Skeletal muscle tissue (tissue), 4 donors: ENCODE results near the gene DPH2. TPM values are rescaled to one million over a fixed set of nuclear protein-coding genes. Genes with fewer than 3 reads are reported as not detected.

Experiments used
- H3K27ac ChIP-seq: one replicate; pipeline ENCODE4 v1.7.0; 2013; ENCODE audit warnings: mild to moderate bottlenecking, low read depth, low read length, inconsistent platforms
- H3K27me3 ChIP-seq, 3 donors: one replicate each; pipeline ENCODE4 v1.7.0; 2013; ENCODE audit warnings: low read length in 3 of 3; ENCODE audit not compliant: control insufficient read depth in 3 of 3, insufficient read depth in 3 of 3
- H3K36me3 ChIP-seq, 3 donors: one replicate each; pipeline ENCODE4 v1.7.0; 2013; ENCODE audit warnings: low read length in 3 of 3; ENCODE audit not compliant: control insufficient read depth in 3 of 3, insufficient read depth in 3 of 3
- H3K4me1 ChIP-seq, 3 donors: one replicate each; pipeline ENCODE4 v1.7.0; 2013; ENCODE audit warnings: low read length in 3 of 3, mild to moderate bottlenecking in 3 of 3; ENCODE audit not compliant: control insufficient read depth in 3 of 3, insufficient read depth in 3 of 3
- H3K4me3 ChIP-seq, 3 donors: one replicate each; pipeline ENCODE4 v1.7.0; 2013; ENCODE audit warnings: low read length in 3 of 3
- H3K9ac ChIP-seq, 3 donors: one replicate each; pipeline ENCODE4 v1.7.0; 2013; ENCODE audit warnings: low read length in 3 of 3, mild to moderate bottlenecking in 3 of 3, moderate library complexity in 2 of 3, low read depth in 1 of 3
- H3K9me3 ChIP-seq, 3 donors: one replicate each; pipeline ENCODE4 v1.7.0; 2013; ENCODE audit warnings: low read length in 3 of 3; ENCODE audit not compliant: control insufficient read depth in 3 of 3
- total RNA-seq: library from RNA; depleted of rRNA; stranded (reverse); fragments of >200 nt; gene quantifications from one replicate; pipeline ENCODE4 v1.2.3, GENCODE V29; 2014
- donor health status: Osteomylitis.

Gene DPH2
- total RNA-seq, 1 donor from 2014 or later, result 9.9 TPM

DNA sequence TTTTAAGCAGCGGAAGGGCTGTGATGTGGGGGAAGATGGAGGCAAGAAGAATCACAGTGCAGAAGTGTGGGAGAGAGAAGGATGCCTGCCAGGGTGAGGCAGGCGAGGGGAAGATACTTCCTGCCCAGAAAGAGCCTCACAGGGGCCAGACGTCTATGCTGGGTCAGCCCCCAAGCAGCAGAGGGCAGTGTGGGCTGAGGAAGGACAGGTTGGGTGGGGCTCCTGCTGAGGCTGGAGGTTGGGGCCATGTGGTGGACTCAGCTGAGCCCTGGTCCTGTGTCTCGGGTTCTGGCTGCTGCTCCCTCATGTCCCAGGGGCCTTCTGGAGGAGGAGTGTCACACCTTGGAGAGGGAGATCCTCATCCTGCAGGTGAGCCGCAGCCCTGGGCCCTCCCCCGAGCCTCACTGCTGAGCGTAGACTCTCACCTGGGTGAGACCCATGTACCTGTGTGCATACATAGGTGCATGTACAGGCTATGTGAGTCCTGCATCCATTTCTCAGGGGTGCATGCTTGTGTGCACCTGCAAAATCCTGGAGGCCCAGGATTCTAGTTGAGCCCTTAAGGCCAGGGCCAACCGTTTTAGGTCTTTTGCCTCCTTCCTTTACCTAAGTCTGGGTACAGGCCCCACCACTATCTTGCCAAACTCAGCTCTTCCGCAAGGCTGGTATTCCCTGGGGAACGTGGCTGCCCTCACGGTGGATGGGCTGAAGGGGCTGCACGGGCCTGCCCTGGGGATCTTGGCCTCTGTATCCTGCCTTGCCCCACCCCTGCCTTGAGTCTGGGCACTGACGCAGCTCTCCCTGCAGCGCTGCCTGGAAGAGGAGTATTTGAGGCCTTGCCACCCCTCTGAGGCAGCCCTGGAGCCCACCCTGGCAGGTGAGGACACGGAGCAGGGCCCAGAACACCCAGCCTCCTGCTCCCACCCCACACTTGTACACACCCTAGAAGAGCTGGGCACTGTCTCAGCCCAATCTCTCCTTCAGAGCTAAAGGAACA, 25.3 kb downstream of the DPH2 start:
- H3K9me3 ChIP-seq, result no peaks in the 10 kb centered on the region
- peaks cover 11 to 15% (median 13%) of the 10 kb centered on the region in 3 donors for H3K4me1 ChIP-seq
- H3K27ac ChIP-seq, result no peak overlapping the region
- H3K36me3 ChIP-seq, result no peaks in the 10 kb centered on the region
- H3K27me3 ChIP-seq, result no peaks in the 10 kb centered on the region
- H3K4me3 ChIP-seq, result no peak overlapping the region
- no peak overlapping the region for H3K9ac ChIP-seq

DNA sequence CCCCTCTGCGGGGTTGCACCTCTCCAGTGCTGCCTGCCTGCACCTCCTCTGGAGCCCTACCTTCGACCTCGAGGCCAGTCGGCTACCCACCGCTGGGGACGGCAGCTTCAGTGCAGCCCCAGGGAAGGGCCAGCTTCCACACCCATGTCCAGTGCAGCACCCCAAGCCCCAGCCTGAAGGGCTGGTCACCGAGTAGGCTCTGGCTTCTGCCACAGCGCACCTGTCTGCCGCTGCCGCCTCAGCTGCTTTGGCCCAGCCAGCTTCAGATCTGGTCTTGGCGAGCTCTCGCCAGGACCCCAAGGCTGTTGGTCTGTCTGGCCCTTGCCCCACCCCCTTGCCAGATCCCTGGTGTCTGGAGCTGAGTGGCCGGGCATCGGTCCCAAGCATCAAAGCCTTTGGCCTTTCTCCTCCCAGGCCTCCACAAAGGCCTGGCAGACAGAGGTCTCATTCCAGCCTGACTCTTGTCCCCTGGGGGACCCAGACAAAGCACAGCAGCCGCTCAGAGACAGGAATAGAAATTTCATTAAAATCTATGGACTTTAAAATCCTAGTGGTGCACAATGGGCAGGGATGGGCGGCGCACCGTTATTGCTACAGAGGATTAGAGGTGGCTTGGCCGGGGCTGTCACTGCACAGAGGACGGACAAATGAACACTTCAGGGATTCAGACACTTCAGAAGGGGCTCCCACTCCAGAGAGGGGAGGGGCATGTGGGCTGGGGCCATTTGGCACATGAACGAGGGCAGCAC, 26.3 kb downstream of the DPH2 start:
- H3K4me3 ChIP-seq, result no peak overlapping the region
- peaks cover 5 to 8% (median 7%) of the 10 kb centered on the region in 3 donors for H3K4me1 ChIP-seq
- H3K9ac ChIP-seq, result no peak overlapping the region
- no peaks in the 10 kb centered on the region for H3K36me3 ChIP-seq
- no peak overlapping the region for H3K27ac ChIP-seq
- no peaks in the 10 kb centered on the region for H3K9me3 ChIP-seq
- no peaks in the 10 kb centered on the region for H3K27me3 ChIP-seq

DNA sequence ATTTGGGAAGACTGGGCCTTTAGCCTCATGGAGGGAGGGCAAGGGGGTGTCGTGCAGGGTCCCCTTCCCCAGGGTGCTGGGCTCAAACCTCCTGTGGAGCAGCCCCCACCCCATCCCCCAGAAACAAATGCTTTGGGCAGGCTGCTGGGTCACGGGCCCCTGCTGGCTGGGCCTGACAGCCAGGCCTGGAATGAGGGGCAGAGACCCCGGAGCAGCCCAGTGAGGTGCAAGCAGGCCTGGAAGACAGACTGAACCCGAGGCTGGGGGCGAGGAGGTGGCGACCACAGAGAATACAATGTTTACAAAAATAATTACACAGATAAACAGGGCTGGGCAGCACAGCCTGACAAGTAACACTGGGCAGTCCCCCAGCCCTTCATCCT, 26.9 kb downstream of the DPH2 start:
- H3K9me3 ChIP-seq, result no peaks in the 10 kb centered on the region
- no peak overlapping the region for H3K4me3 ChIP-seq
- H3K36me3 ChIP-seq, result no peaks in the 10 kb centered on the region
- peaks cover 4 to 7% (median 5%) of the 10 kb centered on the region in 3 donors for H3K4me1 ChIP-seq
- H3K9ac ChIP-seq, result no peak overlapping the region
- H3K27me3 ChIP-seq, result no peaks in the 10 kb centered on the region
- no peak overlapping the region for H3K27ac ChIP-seq

DNA sequence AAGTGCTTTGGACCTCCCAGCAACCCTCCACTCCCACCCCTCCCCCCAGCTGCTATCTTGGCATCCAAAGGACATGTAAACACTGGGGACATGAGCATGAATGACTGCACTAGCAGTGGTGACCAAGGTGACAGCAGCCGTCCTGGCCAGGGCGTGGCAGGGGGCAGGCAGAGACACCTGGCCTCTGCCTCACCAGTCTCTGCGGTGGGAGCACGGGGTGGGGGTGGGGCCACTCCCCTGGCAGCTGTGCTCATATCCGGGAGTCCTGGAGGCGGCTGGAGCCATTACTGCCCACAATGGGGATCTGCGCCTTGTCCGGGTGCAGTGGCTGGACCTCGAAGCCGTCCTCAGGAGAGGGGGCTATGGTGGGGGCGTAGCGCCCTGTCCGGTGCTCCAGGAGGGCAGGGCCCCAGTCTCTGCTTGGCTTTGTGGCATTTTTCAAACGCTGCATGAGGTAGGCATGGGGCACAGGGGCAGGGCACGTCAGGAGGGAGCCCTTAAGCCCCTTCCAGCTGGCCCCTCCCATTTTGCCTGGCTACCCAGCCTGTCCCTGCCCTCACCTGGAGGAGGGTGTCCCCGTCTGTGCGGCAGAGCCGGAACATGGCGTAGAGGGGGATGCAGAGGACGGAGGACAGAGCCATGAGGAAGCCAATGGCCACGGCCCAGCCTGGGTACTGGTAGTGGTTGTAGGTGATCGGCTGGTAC, 27.6 kb downstream of the DPH2 start:
- Histone ChIP-seq H3K27me3 (no peaks in the 10 kb centered on the region), H3K9me3 (no peaks in the 10 kb centered on the region), H3K4me1 (peaks cover 0 to 2% (median 0%) of the 10 kb centered on the region in 3 donors), H3K9ac (no peak overlapping the region), H3K4me3 (no peak overlapping the region), H3K36me3 (no peaks in the 10 kb centered on the region), H3K27ac (no peak overlapping the region)

DNA sequence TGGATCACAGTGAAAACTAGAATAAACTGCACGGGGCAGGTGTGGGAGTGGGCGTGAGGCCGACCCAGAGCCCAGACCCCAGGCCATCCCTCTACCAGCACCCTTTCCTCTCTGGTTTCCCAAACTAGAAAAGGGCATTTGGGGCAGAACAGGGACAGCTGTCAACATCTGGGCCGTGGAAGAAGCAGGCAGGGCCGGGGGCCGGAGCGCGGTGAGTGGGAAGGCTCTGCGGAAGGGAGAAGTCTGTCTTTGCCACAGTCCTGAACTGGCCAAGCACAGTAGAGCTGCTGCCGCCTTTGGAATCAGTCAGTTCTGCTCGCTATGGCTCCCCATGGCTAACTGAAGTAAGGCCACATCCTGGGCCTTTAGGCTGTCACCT, 28.2 kb downstream of the DPH2 start:
- Histone ChIP-seq H3K27ac (no peak overlapping the region), H3K9me3 (no peaks in the 10 kb centered on the region), H3K27me3 (no peaks in the 10 kb centered on the region), H3K4me1 (no peaks in the 10 kb centered on the region), H3K4me3 (no peak overlapping the region), H3K36me3 (no peaks in the 10 kb centered on the region), H3K9ac (no peak overlapping the region)

DNA sequence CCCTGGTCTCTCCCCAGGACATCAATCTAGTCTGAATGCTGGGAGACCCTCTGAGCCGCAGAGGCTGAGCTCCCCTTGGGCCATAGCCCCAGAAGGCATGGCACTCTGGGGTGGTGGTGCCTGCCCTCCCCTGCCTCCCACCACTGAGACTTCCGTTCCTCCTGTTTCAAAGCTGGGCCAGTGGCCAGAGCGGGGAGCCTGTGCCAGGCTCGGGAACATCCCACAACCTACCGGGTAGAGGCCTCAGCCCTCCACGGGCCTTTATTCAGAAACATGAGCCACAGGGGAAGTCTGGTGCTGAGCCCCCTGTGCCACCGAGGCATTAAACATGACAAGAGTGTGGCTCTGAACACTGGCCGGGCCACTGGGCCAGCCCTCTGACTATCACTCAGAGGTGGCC, 29.6 kb downstream of the DPH2 start:
- H3K27ac ChIP-seq, result no peak overlapping the region
- no peaks in the 10 kb centered on the region for H3K36me3 ChIP-seq
- H3K27me3 ChIP-seq, result no peaks in the 10 kb centered on the region
- peak overlapping the region in 1 of 3 donors; percentile 43 for H3K9ac ChIP-seq
- H3K4me1 ChIP-seq, result no peaks in the 10 kb centered on the region
- no peak overlapping the region for H3K4me3 ChIP-seq
- no peaks in the 10 kb centered on the region for H3K9me3 ChIP-seq

DNA sequence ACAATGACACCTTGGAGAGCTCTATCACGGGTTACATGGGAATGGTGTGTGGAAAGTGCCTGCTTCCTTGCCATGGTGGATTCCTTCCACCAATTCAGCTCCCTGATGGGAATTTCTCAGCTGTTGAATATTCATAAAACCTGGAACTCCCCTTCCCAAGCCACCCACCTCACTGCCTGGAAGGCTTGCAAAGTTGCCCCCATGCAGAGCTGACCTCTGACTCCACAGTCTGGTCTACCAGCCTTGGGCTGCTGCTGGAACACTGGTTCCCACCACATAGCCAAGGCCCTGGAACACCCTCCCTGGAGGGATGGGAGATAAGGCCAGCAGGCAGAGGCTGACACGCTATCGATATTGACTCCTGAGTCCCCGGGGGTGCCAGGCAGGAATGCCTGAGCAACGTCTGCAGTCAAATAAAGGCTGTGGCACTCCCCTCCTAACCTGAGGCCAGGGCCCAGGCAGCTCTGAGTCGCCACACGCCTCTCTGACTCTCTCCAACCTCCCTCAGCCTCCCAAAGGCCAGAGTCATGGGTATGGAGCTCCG, 30.4 kb downstream of the DPH2 start:
- Histone ChIP-seq H3K36me3 (no peaks in the 10 kb centered on the region), H3K27ac (no peak overlapping the region), H3K9ac (no peak overlapping the region), H3K4me1 (no peaks in the 10 kb centered on the region), H3K4me3 (no peak overlapping the region), H3K9me3 (no peaks in the 10 kb centered on the region), H3K27me3 (no peaks in the 10 kb centered on the region)

DNA sequence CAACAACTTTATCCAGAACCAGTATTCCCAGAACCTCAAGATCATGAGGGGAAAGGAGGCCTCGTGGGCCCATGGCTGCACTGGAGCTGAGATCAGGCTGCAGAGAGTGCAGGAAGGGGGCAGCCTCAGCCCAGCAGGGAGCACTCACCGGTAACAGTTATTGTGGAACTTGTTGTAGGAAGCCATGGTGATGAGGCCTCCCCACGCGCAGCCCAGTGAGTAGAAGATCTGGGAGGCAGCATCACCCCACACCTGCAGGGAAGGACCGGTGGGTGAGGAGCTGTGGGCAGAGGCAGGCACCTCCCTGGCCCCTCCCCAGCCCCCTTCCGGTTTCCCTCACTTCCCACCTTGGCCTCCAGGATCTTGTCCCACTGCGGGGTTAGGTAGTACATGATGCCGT, 32.4 kb downstream of the DPH2 start:
- Histone ChIP-seq H3K4me1 (peaks cover 0 to 4% (median 3%) of the 10 kb centered on the region in 3 donors), H3K27me3 (no peaks in the 10 kb centered on the region), H3K27ac (no peak overlapping the region), H3K9ac (no peak overlapping the region), H3K4me3 (no peak overlapping the region), H3K9me3 (no peaks in the 10 kb centered on the region), H3K36me3 (no peaks in the 10 kb centered on the region)

DNA sequence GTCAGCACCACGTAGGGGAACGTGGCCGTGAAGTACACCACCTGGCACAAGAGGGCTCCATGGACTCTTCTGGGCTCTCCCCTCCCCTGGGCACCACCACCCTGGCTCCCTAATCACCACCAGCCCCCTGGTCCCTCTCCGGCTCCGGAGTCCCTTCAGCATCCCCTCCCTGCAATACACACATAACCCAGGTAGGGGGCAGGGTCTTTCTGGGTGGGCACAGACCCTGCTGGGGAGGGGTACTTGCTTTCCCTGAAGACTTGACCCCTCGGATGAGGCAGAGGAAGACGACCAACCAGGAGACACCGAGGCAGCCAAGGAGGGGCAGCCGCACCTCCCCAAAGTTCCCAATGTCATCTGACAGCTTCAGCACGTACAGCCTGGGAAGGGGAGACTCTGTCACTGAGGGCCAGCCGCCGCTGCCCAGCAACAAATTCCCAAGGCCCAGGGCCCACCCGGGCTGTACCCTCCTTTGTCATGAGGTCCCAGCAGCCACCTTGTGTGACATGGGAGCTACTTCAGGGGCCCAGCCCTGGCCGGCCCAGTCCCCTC, 32.9 kb downstream of the DPH2 start:
- H3K9me3 ChIP-seq, result no peaks in the 10 kb centered on the region
- no peaks in the 10 kb centered on the region for H3K36me3 ChIP-seq
- no peak overlapping the region for H3K4me3 ChIP-seq
- no peaks in the 10 kb centered on the region for H3K27me3 ChIP-seq
- peaks cover 0 to 4% (median 3%) of the 10 kb centered on the region in 3 donors for H3K4me1 ChIP-seq
- no peak overlapping the region for H3K9ac ChIP-seq
- H3K27ac ChIP-seq, result no peak overlapping the region
